SK-N-SH (cell line): ENCODE data around the gene ADAMTS17. TPM values are rescaled to one million over a fixed set of nuclear protein-coding genes. Genes with fewer than 3 reads are reported as not detected.

ENCODE experiments used
- CTCF ChIA-PET: fragments of 300-600, 350-600 bp; formaldehyde crosslinking; extraction: SDS; loops from one replicate; lab custom pipeline; 2021; lab: Yijun Ruan, JAX
- POLR2A ChIA-PET: fragments of 350-600 bp; sonication (Branson Sonifier 250); formaldehyde crosslinking; extraction: SDS; loops from one replicate; lab custom pipeline; 2020; ENCODE audit warnings: antibody characterized with exemption, inconsistent platforms; lab: Yijun Ruan, JAX
- DNase-seq: peaks from one replicate; pipeline ENCODE4 v3.0.0; 2012
- H2AFZ ChIP-seq: fragments of 200-600 bp; sonication (generic); 2 replicates; pipeline ENCODE4 v1.8.1; 2016; ENCODE audit warnings: antibody characterized with exemption, mild to moderate bottlenecking, low read depth
- H3F3A ChIP-seq: fragments of 200-600 bp; sonication (generic); replicated peaks from 2 replicates; pipeline ENCODE3; 2016; ENCODE audit warnings: antibody characterized with exemption, mild to moderate bottlenecking; ENCODE audit not compliant: insufficient read depth
- H3K27ac ChIP-seq, 2 experiments: fragments of 200-500 bp in 1 of 2; fragments of 200-600 bp in 1 of 2; sonication (Bioruptor generic) in 1 of 2; sonication (generic), shearing (Covaris generic) in 1 of 2; 2 replicates each; pipeline versions ENCODE4 v1.5.1 to v1.6.1; 2014 to 2016; ENCODE audit warnings: low read depth in 2 of 2, inconsistent platforms in 1 of 2, low read length in 1 of 2, mild to moderate bottlenecking in 1 of 2, mixed read lengths in 1 of 2
- H3K27me3 ChIP-seq: fragments of 200-600 bp; sonication (generic), shearing (Covaris generic); 2 replicates; pipeline ENCODE4 v1.6.1; 2016; ENCODE audit warnings: mixed run types; ENCODE audit not compliant: insufficient read depth
- H3K36me3 ChIP-seq, 2 experiments: fragments of 200-500 bp in 1 of 2; fragments of 200-600 bp in 1 of 2; sonication (Bioruptor generic) in 1 of 2; sonication (generic) in 1 of 2; replicated peaks in 1 of 2; 2 replicates each; pipeline versions ENCODE3 to v1.5.1; 2014 to 2016; ENCODE audit warnings: low read length in 1 of 2, mild to moderate bottlenecking in 1 of 2; ENCODE audit not compliant: insufficient read depth in 2 of 2, control insufficient read depth in 1 of 2
- H3K4me1 ChIP-seq, 2 experiments: fragments of 200-500 bp in 1 of 2; fragments of 200-600 bp in 1 of 2; sonication (Bioruptor generic) in 1 of 2; sonication (generic), shearing (Covaris generic) in 1 of 2; 2 replicates each; pipeline versions ENCODE4 v1.5.1 to v1.6.1; 2014 to 2016; ENCODE audit warnings: low read depth in 1 of 2, low read length in 1 of 2, mixed run types in 1 of 2; ENCODE audit not compliant: insufficient read depth in 2 of 2, control insufficient read depth in 1 of 2
- H3K4me2 ChIP-seq: fragments of 200-600 bp; sonication (generic), shearing (Covaris generic); 2 replicates; pipeline ENCODE4 v1.6.1; 2017; ENCODE audit warnings: mixed run types
- H3K4me3 ChIP-seq, 2 experiments: fragments of 200-500 bp in 1 of 2; fragments of 200-600 bp in 1 of 2; sonication (Bioruptor generic) in 1 of 2; sonication (generic), shearing (Covaris generic) in 1 of 2; 2 replicates each; pipeline versions ENCODE4 v1.5.1 to v1.8.1; 2014 to 2016; ENCODE audit warnings: low read depth in 2 of 2, inconsistent platforms in 1 of 2, low read length in 1 of 2, mild to moderate bottlenecking in 1 of 2, mixed read lengths in 1 of 2, moderate library complexity in 1 of 2
- H3K79me2 ChIP-seq: fragments of 200-600 bp; sonication (generic); 2 replicates; pipeline ENCODE4 v1.8.1; 2017; ENCODE audit warnings: mild to moderate bottlenecking; ENCODE audit not compliant: insufficient read depth
- H3K9ac ChIP-seq: fragments of 200-600 bp; sonication (generic); 2 replicates; pipeline ENCODE4 v1.6.1; 2017; ENCODE audit warnings: mixed run types
- H3K9me2 ChIP-seq: fragments of 200-600 bp; sonication (generic); 2 replicates; pipeline ENCODE4 v1.6.1; 2017; ENCODE audit warnings: mixed run types
- H3K9me3 ChIP-seq: fragments of 200-600 bp; sonication (generic); 2 replicates; pipeline ENCODE4 v1.6.1; 2017; ENCODE audit warnings: mixed run types, mild to moderate bottlenecking, moderate library complexity
- H4K20me1 ChIP-seq: fragments of 200-600 bp; sonication (generic); 2 replicates; pipeline ENCODE4 v1.6.1; 2017; ENCODE audit warnings: mild to moderate bottlenecking, mixed run types; ENCODE audit not compliant: insufficient read depth
- CHD2 ChIP-seq: fragments of 150-350 bp; IDR thresholded peaks from 2 replicates; pipeline ENCODE4 v1.6.1; 2018; ENCODE audit warnings: low read length; ENCODE audit not compliant: partially characterized antibody
- ELF1 ChIP-seq: IDR thresholded peaks from 2 replicates; pipeline ENCODE4 v1.4.0; 2012
- EP300 ChIP-seq, 2 experiments: IDR thresholded peaks; 2 replicates each; pipeline versions ENCODE4 v1.4.0 to v1.6.1; 2012; ENCODE audit warnings: borderline replicate concordance in 1 of 2, low read depth in 1 of 2, low read length in 1 of 2
- EZH2phosphoT487 ChIP-seq: fragments of 200-600 bp; sonication (generic); IDR thresholded peaks from 2 replicates; pipeline ENCODE4 v1.6.1; 2017; ENCODE audit warnings: low read depth, mixed run types, mild to moderate bottlenecking, antibody characterized with exemption, moderate library complexity, borderline replicate concordance
- FOXJ3 ChIP-seq: sonication (generic); formaldehyde crosslinking; IDR thresholded peaks from 2 replicates; pipeline ENCODE4 v1.5.1; 2020; ENCODE audit warnings: mild to moderate bottlenecking, missing genetic modification reagents
- FOXM1 ChIP-seq: IDR thresholded peaks from 2 replicates; pipeline ENCODE4 v1.4.0; 2012; ENCODE audit warnings: low read depth, mild to moderate bottlenecking
- GATA2 ChIP-seq: sonication (generic); formaldehyde crosslinking; IDR thresholded peaks from 2 replicates; pipeline ENCODE4 v1.5.0; 2020; ENCODE audit warnings: mild to moderate bottlenecking, missing genetic modification reagents
- MAX ChIP-seq: IDR thresholded peaks from 2 replicates; pipeline ENCODE4 v1.4.0; 2012; ENCODE audit warnings: low read depth
- MXI1 ChIP-seq: IDR thresholded peaks from 2 replicates; pipeline ENCODE4 v1.6.1; 2012; ENCODE audit warnings: mild to moderate bottlenecking, low read depth, low read length, improper control_type of control experiment
- NRF1 ChIP-seq: IDR thresholded peaks from 2 replicates; pipeline ENCODE4 v1.6.1; 2012; ENCODE audit warnings: low read depth, mild to moderate bottlenecking, low read length
- RAD21 ChIP-seq: IDR thresholded peaks from 2 replicates; pipeline ENCODE4 v1.6.1; 2012; ENCODE audit warnings: mild to moderate bottlenecking, low read length
- REST ChIP-seq: IDR thresholded peaks from 2 replicates; pipeline ENCODE4 v1.6.1; 2012; ENCODE audit warnings: mild to moderate bottlenecking, low read depth, low read length, moderate library complexity
- RXRA ChIP-seq: IDR thresholded peaks from 2 replicates; pipeline ENCODE4 v1.4.0; 2012; ENCODE audit warnings: low read depth, mild to moderate bottlenecking, borderline replicate concordance
- SIN3A ChIP-seq: IDR thresholded peaks from 2 replicates; pipeline ENCODE4 v1.6.1; 2012; ENCODE audit warnings: low read depth, mild to moderate bottlenecking, low read length, moderate library complexity, borderline replicate concordance
- SMC3 ChIP-seq: IDR thresholded peaks from 2 replicates; pipeline ENCODE4 v1.6.1; 2012; ENCODE audit warnings: low read depth, low read length, improper control_type of control experiment
- USF2 ChIP-seq: fragments of 150-350 bp; IDR thresholded peaks from 2 replicates; pipeline ENCODE4 v1.6.1; 2017; ENCODE audit warnings: antibody characterized with exemption, low read length, low read depth, borderline replicate concordance
- YY1 ChIP-seq: IDR thresholded peaks from 2 replicates; pipeline ENCODE4 v1.4.0; 2012; ENCODE audit warnings: low read depth, mild to moderate bottlenecking
- WGBS: methylation state at CpG from one replicate; pipeline ENCODE4 v1.1.6; 2017; ENCODE audit warnings: low lambda C conversion rate; 5-methylcytosine and 5-hydroxymethylcytosine counted together
- polyA plus RNA-seq, 3 experiments: library from polyadenylated mRNA; depleted of rRNA; stranded (reverse); fragments of >200 nt; gene quantifications; 2 replicates each; pipeline ENCODE4 v1.2.3, GENCODE V29; 2012

Gene ADAMTS17
- polyA plus RNA-seq, 1 of the 3 experiments (the other 2 are of a cell fraction) = not detected

GRCh38 chr15:100121285-100121684, 220.5 kb downstream of the ADAMTS17 start:
- no peaks in the 10 kb centered on the region for H3K9me3 ChIP-seq
- DNase-seq = no peak

More at GRCh38 chr15:100121285-100121684, 220.5 kb downstream of the ADAMTS17 start:
- 31% methylated on average over 2 of the region's 2 CpGs for WGBS
- H3K4me2 ChIP-seq = no peak overlapping the region
- no peaks in the 10 kb centered on the region for H4K20me1 ChIP-seq
- ChIA-PET POLR2A (no interaction called here), CTCF (interaction anchor here (1.4 kb wide), 1 partner anchor 15 kb away, joined by 6 read pairs; no protein-coding TSS in a partner anchor)
- TF ChIP-seq USF2 (no peak), FOXJ3 (CRISPR knock-in tag) (no peak), RXRA (no peak), RAD21 (no peak), YY1 (no peak), REST (no peak), MAX (no peak), MXI1 (no peak), FOXM1 (no peak), ELF1 (no peak), EP300 (IDR thresholded peaks at IDR 0.05; ENCODE audit: borderline replicate concordance in 1 of 2, low read depth in 1 of 2, low read length in 1 of 2) (no peak), EZH2phosphoT487 (no peak), NRF1 (no peak), GATA2 (CRISPR knock-in tag) (no peak), SMC3 (no peak), CHD2 (no peak), SIN3A (no peak)
- peaks cover 0 to 4% of the 10 kb centered on the region in 2 experiments; a peak in 1 of 4 replicates for H3K4me1 ChIP-seq
- H3F3A ChIP-seq = no peaks in the 10 kb centered on the region
- no peaks in the 10 kb centered on the region for H3K36me3 ChIP-seq
- no peak overlapping the region for H3K9ac ChIP-seq
- H3K9me2 ChIP-seq = no peaks in the 10 kb centered on the region
- H3K4me3 ChIP-seq = no peak overlapping the region
- no peak overlapping the region for H3K27ac ChIP-seq
- H3K79me2 ChIP-seq = no peaks in the 10 kb centered on the region
- H3K27me3 ChIP-seq = no peaks in the 10 kb centered on the region
- H2AFZ ChIP-seq = no peak overlapping the region
